DMS79 treated with DMSO at 0.1 percent for 48 hours (cell line): ENCODE measurements around the gene DIAPH1.

Experiments used
- DNase-seq: peaks from one replicate; lab custom pipeline; 2025; lab: John Stamatoyannopoulos, UW

DIAPH1 gene

DNA sequence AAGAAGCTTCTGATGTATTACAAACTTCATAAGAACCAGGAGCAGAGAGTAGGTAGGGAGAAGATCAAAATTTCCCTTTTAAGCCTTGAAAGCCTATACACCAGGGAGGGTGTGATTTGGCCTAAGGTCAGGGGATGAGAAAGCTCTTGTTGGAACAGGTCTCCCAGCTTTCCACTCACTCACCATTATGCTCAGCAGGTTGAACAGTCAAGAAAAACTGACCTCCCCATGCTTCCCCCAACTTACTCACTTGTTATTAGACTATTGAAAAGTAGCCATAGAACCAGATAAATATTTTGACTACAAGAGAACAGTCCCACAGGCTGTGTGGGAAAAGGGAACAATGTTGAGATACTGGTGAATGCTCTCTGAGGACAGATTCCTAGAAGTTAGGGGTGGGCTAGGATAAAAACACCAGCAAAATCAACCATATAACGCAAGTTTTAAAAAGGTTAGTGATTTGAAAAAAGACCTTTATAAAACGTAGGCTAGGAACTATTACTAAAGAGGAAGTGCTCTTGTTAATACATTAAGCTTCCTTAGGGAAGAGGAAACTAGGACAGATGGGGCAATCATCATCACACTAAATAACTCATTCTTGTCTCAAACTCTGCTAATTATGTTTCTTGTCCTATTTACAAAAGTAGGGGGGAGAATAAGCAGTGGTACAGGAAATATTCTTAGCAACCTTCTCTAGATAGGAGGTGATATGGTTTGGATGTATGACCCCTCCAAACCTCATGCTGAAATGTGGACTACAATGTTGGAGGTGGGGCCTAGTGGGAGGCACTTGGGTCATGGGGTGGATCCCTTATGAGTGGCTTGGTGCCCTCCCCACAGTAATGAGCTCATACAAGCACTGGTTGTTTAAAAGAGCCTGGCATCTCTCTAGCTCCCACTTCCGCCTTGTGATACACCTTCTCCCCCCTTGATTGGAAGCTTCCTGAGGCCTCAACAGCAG is 98.9 kb downstream of the DIAPH1 start:
- DNase-seq: no peak

- DNase-seq: no peak
These were observed 100.2 kb downstream of the DIAPH1 start for GRCh38 chr5:141518618-141519015.

DNA sequence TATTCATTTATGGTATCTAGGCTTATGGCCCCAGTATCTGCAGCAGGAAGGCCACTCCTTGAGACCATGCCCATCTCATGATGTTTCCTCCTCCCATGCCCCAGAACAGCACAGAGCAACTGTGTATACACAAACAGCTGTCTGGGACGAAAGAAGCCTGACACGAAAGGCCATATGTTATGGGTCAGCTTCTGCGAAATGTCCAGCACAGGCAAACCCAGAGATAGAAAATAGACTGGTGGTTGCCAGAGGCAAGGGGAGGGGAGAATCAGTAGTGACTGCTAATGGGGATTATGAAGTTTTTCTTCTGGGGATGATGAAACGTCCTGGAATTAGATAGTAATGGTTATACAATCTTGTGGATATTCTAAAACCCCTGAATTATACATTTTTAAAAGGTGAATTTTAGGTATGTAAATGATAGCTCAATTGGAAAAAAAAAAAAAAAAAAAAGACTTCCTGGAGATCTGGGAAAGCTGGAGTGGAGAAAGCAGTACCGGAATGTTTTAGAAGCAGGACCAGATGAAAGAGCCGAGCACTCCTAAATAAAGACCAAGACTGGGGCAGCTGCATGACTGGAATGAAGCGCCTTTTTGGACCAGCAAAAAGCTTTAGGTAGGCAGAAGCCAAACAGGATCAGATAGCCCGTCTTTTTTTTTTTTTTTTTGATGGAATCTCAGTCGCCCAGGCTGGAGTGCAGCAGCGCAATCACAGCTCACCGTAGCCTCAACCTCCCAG is 100.8 kb downstream of the DIAPH1 start:
- no peak for DNase-seq

DNA sequence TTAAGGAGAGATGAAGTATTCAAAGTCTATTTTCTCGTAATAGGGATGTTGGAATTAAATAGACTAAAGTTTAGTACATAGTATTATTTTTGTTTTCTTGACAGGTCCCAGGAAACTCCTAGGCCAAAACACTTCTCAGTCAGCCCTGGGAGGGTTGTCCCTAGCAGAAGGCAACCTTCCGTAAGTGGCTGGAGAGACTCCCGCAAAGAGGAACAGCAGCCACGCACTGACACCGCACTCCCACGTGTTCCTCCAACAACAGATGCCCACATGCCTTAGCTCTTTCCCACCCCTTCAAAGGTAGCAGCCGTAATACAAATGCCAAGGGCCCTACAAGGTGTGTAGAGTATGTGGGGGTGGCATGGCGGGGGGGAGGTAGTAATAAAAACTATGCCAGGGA is 101.5 kb downstream of the DIAPH1 start:
- DNase-seq: no peak

GRCh38 chr5:141516672-141517025 is 102.2 kb downstream of the DIAPH1 start:
- no peak for DNase-seq

GRCh38 chr5:141515946-141516671 is 102.7 kb downstream of the DIAPH1 start:
- DNase-seq: no peak

DNA sequence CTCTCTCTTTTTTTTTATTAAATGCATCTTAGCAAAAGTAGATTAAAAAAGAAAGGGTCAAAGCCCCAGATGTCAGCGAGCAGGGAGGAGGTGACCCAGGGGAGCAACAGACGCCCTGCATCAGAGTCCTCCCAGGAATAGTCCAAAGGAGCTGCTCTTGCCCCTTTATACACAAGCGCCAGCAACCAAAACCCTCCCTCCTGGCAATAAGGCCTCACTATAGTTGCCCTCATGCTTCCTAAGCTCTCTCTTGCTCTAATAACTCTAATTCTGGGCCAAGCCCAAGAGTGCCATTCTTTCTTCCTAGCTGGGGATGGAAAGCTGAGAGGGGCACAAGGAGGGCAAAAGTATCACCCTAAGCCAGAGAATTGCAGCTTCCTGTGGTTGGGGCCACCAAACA is 103.7 kb downstream of the DIAPH1 start:
- peak; percentile 8 for DNase-seq

DNA sequence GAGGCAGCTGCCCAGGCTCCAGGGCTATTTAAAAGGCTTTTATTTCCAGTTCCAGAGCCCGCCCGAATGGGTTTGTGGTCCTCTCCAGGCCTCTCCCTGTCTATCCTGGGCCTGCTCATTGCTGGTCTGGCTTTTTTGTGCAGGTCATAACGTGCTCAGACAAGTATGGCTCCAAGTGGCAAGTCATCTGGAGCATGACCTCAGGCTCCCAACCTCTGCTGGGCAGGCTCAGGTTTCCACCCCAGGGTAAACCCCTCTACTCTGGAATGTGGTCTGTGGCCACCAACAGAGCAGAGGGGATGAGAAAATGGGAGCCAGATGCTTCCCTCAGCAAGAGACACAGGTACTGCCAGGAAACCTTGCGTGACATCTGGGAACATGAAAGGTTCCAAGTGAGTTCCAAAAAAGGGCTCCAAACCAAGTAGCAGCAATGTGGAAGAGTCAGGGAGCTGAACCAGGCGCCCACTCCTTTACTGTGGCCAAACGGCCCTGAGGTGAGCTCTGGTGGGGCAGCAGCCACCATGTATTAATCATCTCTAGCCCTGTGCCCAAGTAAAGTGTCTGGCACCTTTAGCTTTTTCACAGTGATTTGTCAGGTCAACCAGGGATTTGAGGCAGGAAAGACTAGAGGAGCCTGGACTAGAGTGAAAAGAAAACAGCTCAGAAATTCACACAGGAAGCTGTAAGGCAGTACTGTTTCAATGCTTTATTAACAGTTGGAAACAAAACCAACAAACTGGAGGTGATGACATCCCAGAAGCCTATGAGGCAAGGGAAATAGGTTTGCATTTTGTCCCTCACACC is 104.3 kb downstream of the DIAPH1 start:
- DNase-seq: peak; percentile 83

GRCh38 chr5:141513627-141514329 is 105.0 kb downstream of the DIAPH1 start:
- DNase-seq: peak; percentile 31

DNA sequence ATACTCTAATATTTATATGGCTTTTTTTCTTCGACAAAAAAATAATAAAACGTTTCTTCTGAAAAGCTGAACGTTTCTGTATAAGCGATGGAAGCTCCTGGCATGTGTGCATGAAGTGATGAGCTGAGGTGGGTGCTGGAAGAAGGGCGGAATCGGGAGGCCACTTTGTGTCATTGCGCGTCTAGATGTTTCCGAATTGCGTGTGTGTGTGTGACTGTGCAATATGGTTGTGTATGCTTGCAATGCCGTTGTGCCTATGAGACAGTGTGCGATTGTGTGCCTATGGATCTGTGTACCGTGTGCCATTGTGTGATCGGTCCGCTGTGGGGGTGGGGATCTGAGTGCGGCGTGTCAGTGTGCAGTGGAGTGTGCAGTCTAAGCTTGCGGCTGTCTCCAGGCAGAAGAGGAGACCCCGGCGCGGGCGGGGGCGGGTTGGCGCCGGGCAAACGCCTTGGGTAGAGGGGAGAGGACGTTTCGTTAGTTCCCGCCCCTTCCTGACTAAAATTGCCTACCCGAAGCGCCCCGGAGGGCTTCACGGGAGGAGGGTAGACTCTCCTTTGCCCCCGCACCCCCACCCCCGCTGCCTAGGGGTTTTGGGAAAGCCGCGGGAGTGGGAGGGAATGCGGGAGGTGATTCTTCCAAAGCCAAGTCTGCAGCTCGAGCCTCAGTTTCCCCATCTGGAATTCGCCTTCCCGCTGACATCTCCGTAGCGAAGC is 105.7 kb downstream of the DIAPH1 start:
- DNase-seq: peak; percentile 39

GRCh38 chr5:141512390-141512910 is 106.3 kb downstream of the DIAPH1 start:
- peak; percentile 62 for DNase-seq

GRCh38 chr5:141511771-141512325 is 107.0 kb downstream of the DIAPH1 start:
- DNase-seq: no peak

- DNase-seq: no peak
These were observed 107.8 kb downstream of the DIAPH1 start for GRCh38 chr5:141510850-141511601.

DNA sequence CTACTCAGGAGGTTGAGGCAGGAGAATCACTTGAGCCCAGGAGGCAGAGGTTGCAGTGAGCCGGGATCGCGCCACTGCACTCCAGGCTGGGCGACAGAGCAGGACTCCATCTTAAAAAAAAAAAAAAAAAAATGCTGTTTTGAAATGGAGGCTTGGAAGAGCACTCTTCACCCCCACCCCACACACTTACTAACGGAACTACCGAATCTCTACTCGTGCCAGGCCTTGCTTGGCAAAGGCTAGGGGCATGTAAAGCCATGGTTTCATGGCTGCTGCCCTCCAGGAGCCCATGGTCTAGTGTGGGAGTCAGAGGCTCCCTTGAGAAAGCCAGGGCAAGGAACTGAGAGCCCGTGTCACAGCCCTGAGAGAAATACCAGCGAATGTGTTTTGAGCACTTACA is 108.6 kb downstream of the DIAPH1 start:
- DNase-seq: no peak

DNA sequence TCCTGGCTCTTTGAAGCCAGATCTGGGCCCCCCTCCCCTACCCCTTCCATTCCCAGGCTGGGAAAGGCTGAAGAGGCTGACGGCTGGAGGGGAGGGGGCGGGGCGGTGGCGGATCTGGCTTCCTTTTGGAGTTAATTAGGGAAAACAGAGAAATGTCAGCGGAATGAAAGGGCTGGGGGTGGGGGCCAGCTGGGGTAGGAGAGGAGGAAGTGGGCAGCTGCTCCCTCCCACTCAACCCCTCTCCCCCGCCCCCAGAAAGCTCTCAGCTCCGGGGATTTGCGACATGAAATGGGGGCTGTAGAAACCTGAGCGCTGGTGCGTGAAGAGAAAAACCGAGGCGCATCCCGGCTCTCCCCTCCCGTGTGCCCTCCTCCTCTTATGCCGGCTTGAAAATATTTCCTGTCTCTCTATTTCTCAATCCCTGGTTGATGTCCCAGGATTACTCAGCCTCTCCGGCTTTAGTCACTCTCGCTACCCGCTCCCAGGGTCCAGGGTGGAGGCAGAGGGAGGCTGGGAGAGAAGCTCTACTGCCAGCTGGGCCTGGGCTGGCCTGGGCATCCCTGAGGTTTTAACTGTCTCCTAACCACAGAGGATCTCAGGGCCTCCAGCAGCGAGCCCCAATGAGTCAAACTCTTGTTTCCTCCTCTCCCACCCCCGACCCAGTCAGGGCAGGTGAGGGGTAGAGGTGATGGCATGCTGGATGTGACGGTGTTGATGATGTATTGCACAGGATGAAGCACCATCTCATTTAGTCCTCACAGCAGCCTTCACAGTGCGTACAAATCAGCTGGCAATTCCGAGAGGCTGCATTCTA is 109.8 kb downstream of the DIAPH1 start:
- DNase-seq: no peak

DNA sequence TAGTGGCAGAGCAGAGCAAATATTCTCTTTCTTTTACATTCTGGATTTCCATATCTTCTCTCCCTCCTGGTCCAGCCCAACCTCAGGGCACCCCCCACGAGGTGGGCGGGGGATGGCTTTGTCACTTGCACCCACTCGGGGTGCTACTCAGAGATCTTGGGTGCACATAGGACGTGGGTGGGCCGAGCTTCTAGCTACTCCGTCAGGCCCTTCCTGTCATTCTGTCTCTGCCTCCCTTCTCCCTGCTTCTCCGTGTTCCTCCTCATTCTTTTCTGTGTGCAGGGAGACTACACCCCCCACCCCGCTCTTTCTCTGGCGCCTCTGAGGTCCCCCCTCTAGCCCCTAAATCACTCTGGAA is 110.4 kb downstream of the DIAPH1 start:
- no peak for DNase-seq

DNA sequence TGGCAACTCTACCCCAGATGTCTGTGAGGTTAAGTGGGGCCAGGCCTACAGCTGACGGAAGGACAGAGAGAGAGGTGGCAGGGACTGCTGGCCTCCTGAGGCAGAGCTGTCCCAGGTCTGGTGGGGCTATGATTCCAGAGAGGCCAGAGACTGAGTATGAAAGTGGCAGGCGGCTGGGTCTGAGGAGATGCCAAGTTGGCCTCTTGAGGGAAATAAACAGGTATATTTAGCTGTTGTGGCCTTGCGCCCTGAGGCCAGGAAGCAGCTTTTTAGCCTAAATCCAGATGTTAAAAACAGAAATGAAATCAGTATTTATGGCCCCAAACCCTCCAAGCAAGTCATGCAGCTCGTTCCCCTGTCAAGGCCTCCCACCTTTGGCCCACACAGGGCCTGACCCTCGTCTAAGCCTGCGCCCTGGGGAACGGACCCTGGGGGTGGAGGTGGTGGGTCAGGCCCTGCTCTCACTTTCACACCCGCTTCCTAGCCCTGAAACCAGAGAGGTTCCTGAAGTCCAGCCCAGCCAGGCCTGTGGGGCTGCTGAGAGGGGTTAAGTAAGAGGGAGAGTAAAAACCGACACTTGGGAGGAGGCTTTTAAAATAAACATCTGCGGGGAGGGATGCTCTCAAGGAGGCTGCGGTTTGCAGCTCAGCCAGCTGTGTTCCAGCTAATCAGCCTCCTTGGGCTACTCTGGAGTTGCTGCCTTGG is 111.3 kb downstream of the DIAPH1 start:
- DNase-seq: peak; percentile 2
